B cell (primary cell): Measurements from ENCODE around the gene SLC35G3. TPM values are rescaled to one million over a fixed set of nuclear protein-coding genes. Genes with fewer than 3 reads are reported as not detected.

Source experiments
- ATAC-seq: fragments of 200-7000 bp; cut with Tn5 transposase; one replicate; pipeline ENCODE4 v1.10.0; 2021; ENCODE audit warnings: low read depth, mild to moderate bottlenecking, moderate number of reproducible peaks, moderate library complexity
- CTCF ChIA-PET: fragments of 350-600 bp; sonication (Branson Sonifier 250); formaldehyde crosslinking; loops from one replicate; lab custom pipeline; 2021; ENCODE audit warnings: antibody characterized with exemption, inconsistent platforms; lab: Charles Lee
- POLR2A ChIA-PET: fragments of 350-600 bp; sonication (Branson Sonifier 250); formaldehyde crosslinking; loops from one replicate; lab custom pipeline; 2021; ENCODE audit warnings: antibody characterized with exemption; lab: Charles Lee
- DNase-seq: peaks from one replicate; pipeline ENCODE4 v3.0.0; 2013
- H2AFZ ChIP-seq: 2 replicates; pipeline ENCODE4 v1.6.1; 2012; ENCODE audit warnings: mild to moderate bottlenecking, low read depth, low read length; ENCODE audit not compliant: insufficient read depth, poor library complexity, severe bottlenecking
- H3K27ac ChIP-seq, 2 donors: 1 replicate in 1 of 2; 2 replicates in 1 of 2; pipeline ENCODE4 v1.5.1; 2012 to 2013; ENCODE audit warnings: low read length in 2 of 2, mild to moderate bottlenecking in 2 of 2, moderate library complexity in 1 of 2
- H3K27me3 ChIP-seq, 4 experiments: fragments of 200-600 bp in 1 of 4; sonication (generic) in 1 of 4; replicated peaks in 1 of 4; 1 replicate in 2 of 4; 2 replicates in 2 of 4; pipeline versions ENCODE4 v1.6.1 to v1.7.0; 2013 to 2016; ENCODE audit warnings: low read length in 3 of 4, mild to moderate bottlenecking in 2 of 4, mixed read lengths in 1 of 4, moderate library complexity in 1 of 4; ENCODE audit not compliant: insufficient read depth in 4 of 4, control insufficient read depth in 3 of 4; ENCODE audit errors: control extremely low read depth in 1 of 4
- H3K36me3 ChIP-seq, 2 experiments: replicated peaks in 1 of 2; 1 replicate in 1 of 2; 2 replicates in 1 of 2; pipeline versions ENCODE4 v1.6.1 to v1.7.1; 2013; ENCODE audit warnings: low read length in 1 of 2; ENCODE audit not compliant: insufficient read depth in 2 of 2, control insufficient read depth in 1 of 2; ENCODE audit errors: control extremely low read depth in 1 of 2, extremely low read depth in 1 of 2
- H3K4me1 ChIP-seq, 2 donors: fragments of 200-600 bp in 1 of 2; sonication (generic) in 1 of 2; 1 replicate in 1 of 2; 2 replicates in 1 of 2; pipeline versions ENCODE4 v1.5.1 to v1.6.1; 2013 to 2017; ENCODE audit warnings: low read length in 2 of 2; ENCODE audit not compliant: control insufficient read depth in 2 of 2, insufficient read depth in 2 of 2
- H3K4me2 ChIP-seq: replicated peaks from 2 replicates; pipeline ENCODE3; 2012; ENCODE audit warnings: mild to moderate bottlenecking, low read depth, low read length; ENCODE audit not compliant: poor library complexity, severe bottlenecking
- H3K4me3 ChIP-seq, 5 experiments: fragments of 200-600 bp in 1 of 5; sonication (generic) in 1 of 5; 1 replicate in 3 of 5; 2 replicates in 2 of 5; pipeline versions ENCODE4 v1.5.1 to v1.7.0; 2011 to 2016; ENCODE audit warnings: low read length in 4 of 5, mild to moderate bottlenecking in 4 of 5, low read depth in 2 of 5, control low read depth in 1 of 5, moderate library complexity in 1 of 5; ENCODE audit not compliant: insufficient read depth in 1 of 5; ENCODE audit errors: control extremely low read depth in 1 of 5, extremely low read depth in 1 of 5
- H3K79me2 ChIP-seq: fragments of 200-600 bp; sonication (generic); one replicate; pipeline ENCODE4 v1.6.0; 2016; ENCODE audit warnings: low read length; ENCODE audit not compliant: control insufficient read depth, insufficient read depth
- H3K9ac ChIP-seq: fragments of 200-600 bp; sonication (generic); 2 replicates; pipeline ENCODE4 v1.6.1; 2017; ENCODE audit warnings: mild to moderate bottlenecking, low read length, moderate library complexity
- H3K9me3 ChIP-seq, 3 donors: one replicate each; pipeline versions ENCODE4 v1.6.1 to v1.7.1; 2013; ENCODE audit warnings: low read length in 2 of 3; ENCODE audit not compliant: control insufficient read depth in 2 of 3, insufficient read depth in 1 of 3; ENCODE audit errors: control extremely low read depth in 1 of 3
- H4K20me1 ChIP-seq: 2 replicates; pipeline ENCODE4 v1.6.0; 2012; ENCODE audit warnings: mild to moderate bottlenecking, low read length; ENCODE audit not compliant: insufficient read depth, control insufficient read depth, poor library complexity, severe bottlenecking
- H3K27ac Mint-ChIP-seq: one replicate; pipeline ENCODE4 v1.8.0; 2021; ENCODE audit warnings: mixed read lengths
- H3K27me3 Mint-ChIP-seq: one replicate; pipeline ENCODE4 v1.8.0; 2021; ENCODE audit warnings: mixed read lengths
- H3K4me1 Mint-ChIP-seq: one replicate; pipeline ENCODE4 v1.8.0; 2021; ENCODE audit warnings: mixed read lengths
- H3K4me3 Mint-ChIP-seq: one replicate; pipeline ENCODE4 v1.8.0; 2021; ENCODE audit warnings: mixed read lengths
- H3K9me3 Mint-ChIP-seq: one replicate; pipeline ENCODE4 v1.8.0; 2022; ENCODE audit warnings: mixed read lengths; ENCODE audit not compliant: insufficient read depth
- EZH2 ChIP-seq: IDR thresholded peaks from 2 replicates; pipeline ENCODE4 v1.6.1; 2012; ENCODE audit warnings: borderline replicate concordance, low read depth, mild to moderate bottlenecking, moderate library complexity, low read length; ENCODE audit not compliant: insufficient read depth, poor library complexity, severe bottlenecking
- WGBS: methylation state at CpG from one replicate; pipeline ENCODE4 v1.1.5; 2013; ENCODE audit warnings: missing lambda C conversion rate; ENCODE audit not compliant: insufficient coverage; 5-methylcytosine and 5-hydroxymethylcytosine counted together
- intact Hi-C: fragments of 100-400 bp; cut with micrococcal nuclease; formaldehyde crosslinking; loops from one replicate; pipeline ENCODE4 v1.10.0; 2022
- polyA plus RNA-seq: library from polyadenylated mRNA; depleted of rRNA; stranded (reverse); fragments of >200 nt; gene quantifications from 2 replicates; pipeline ENCODE4 v1.2.3, GENCODE V29; 2012
- total RNA-seq, 2 donors: library from RNA; stranded (reverse); fragments of 120-200 nt in 1 of 2; gene quantifications; 1 replicate in 1 of 2; 2 replicates in 1 of 2; pipeline versions ENCODE4 v1.2.3 to v1.2.4, GENCODE V29; 2013 to 2022
- TF ChIP-seq, protein P1 (sequence below): fragments of 200-600 bp; IDR thresholded peaks from one replicate; pipeline ENCODE4 v1.8.0; 2022; ENCODE audit warnings: antibody characterized with exemption, mild to moderate bottlenecking

Gene SLC35G3
- total and polyA plus RNA-seq, 2 donors (not counting 1 experiment from before 2014, with no cell fraction given) = not detected

DNA sequence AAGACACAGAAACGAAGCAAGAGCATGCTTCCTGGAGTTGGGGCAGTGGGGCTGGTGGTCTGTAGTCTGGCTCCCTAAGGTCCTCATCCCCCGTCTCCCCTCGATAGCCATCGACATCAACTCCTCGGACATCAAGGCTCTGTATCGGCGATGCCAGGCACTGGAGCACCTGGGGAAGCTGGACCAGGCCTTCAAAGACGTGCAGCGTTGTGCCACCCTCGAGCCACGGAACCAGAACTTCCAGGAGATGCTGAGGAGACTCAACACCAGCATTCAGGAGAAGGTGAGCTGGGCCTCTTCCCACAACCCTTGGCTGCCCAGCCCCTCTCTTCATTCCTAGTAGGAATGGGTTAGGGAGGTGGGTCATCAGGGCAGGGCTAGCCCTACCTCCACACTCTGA, 44.3 kb downstream of the SLC35G3 start:
- no peak overlapping the region for H3K27ac Mint-ChIP-seq
- no peak overlapping the region for H3K4me3 Mint-ChIP-seq
- H3K27me3 Mint-ChIP-seq = peaks cover 12% of the 10 kb centered on the region
- Histone ChIP-seq H3K27me3 (peaks cover 0 to 3% (median 1%) of the 10 kb centered on the region in 4 experiments), H4K20me1 (no peaks in the 10 kb centered on the region), H3K27ac (no peak overlapping the region), H3K79me2 (no peaks in the 10 kb centered on the region), H3K4me1 (no peaks in the 10 kb centered on the region), H2AFZ (no peak overlapping the region), H3K9ac (no peak overlapping the region), H3K36me3 (no peaks in the 10 kb centered on the region), H3K4me3 (no peak overlapping the region), H3K9me3 (no peaks in the 10 kb centered on the region), H3K4me2 (no peak overlapping the region)
- ChIA-PET CTCF (no interaction called here), POLR2A (no interaction called here)
- WGBS = 94% methylated on average over 10 of the region's 11 CpGs
- no peak for TF ChIP-seq EZH2
- TF ChIP-seq, protein P1, sequence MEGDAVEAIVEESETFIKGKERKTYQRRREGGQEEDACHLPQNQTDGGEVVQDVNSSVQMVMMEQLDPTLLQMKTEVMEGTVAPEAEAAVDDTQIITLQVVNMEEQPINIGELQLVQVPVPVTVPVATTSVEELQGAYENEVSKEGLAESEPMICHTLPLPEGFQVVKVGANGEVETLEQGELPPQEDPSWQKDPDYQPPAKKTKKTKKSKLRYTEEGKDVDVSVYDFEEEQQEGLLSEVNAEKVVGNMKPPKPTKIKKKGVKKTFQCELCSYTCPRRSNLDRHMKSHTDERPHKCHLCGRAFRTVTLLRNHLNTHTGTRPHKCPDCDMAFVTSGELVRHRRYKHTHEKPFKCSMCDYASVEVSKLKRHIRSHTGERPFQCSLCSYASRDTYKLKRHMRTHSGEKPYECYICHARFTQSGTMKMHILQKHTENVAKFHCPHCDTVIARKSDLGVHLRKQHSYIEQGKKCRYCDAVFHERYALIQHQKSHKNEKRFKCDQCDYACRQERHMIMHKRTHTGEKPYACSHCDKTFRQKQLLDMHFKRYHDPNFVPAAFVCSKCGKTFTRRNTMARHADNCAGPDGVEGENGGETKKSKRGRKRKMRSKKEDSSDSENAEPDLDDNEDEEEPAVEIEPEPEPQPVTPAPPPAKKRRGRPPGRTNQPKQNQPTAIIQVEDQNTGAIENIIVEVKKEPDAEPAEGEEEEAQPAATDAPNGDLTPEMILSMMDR = no peak
- ATAC-seq (no peak), DNase-seq (no peak)
- no peaks in the 10 kb centered on the region for H3K9me3 Mint-ChIP-seq
- no peaks in the 10 kb centered on the region for H3K4me1 Mint-ChIP-seq
- intact Hi-C loops = no loop called here

DNA sequence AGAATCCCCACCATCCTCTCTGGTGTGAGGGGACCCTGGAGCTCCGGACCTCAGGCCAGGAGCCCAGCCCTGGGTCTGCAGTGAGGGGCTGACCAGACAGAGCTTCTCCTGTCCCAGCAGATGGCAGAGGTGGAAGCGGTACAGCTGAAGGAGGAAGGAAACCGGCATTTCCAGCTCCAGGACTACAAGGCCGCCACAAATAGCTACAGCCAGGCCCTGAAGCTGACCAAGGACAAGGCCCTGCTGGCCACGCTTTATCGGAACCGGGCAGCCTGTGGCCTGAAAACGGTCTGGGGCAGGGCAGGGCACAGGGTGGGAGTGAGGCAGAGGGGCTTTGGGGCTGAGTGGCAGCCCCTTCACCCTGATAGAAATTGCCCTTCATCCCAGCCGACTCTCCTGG, 46.0 kb downstream of the SLC35G3 start:
- 89% methylated on average over 9 of the region's 9 CpGs for WGBS

More for the DNA sequence above, 46.0 kb downstream of the SLC35G3 start:
- Histone ChIP-seq H3K4me2 (no peak overlapping the region), H3K9me3 (no peaks in the 10 kb centered on the region), H3K36me3 (no peaks in the 10 kb centered on the region), H3K4me3 (no peak overlapping the region), H3K27me3 (peaks cover 0 to 3% (median 1%) of the 10 kb centered on the region in 4 experiments), H4K20me1 (no peaks in the 10 kb centered on the region), H3K9ac (no peak overlapping the region), H3K79me2 (no peaks in the 10 kb centered on the region), H2AFZ (no peak overlapping the region), H3K27ac (no peak overlapping the region), H3K4me1 (no peaks in the 10 kb centered on the region)
- no peak for ATAC-seq
- Mint-ChIP-seq H3K4me3 (no peak overlapping the region), H3K27ac (no peak overlapping the region), H3K4me1 (peaks cover 4% of the 10 kb centered on the region), H3K27me3 (peaks cover 7% of the 10 kb centered on the region), H3K9me3 (no peaks in the 10 kb centered on the region)
- intact Hi-C loops = no loop called here
- no peak for DNase-seq
- no peak for TF ChIP-seq EZH2
- TF ChIP-seq, protein P1 = no peak
- ChIA-PET CTCF (interaction anchor here (1.1 kb wide), 1 partner anchor 19 kb away, joined by 4 read pairs; no protein-coding TSS in a partner anchor), POLR2A (no interaction called here)
